Bronchial epithelial cell (primary cell): ENCODE measurements around the gene BTAF1. TPM values are rescaled to one million over a fixed set of nuclear protein-coding genes. Genes with fewer than 3 reads are reported as not detected.

ENCODE experiments used
- DNase-seq: peaks from one replicate; pipeline ENCODE4 v3.0.0-alpha.2; 2010; ENCODE audit warnings: low read depth
- FAIRE-seq: peaks from 2 replicates; lab custom pipeline; 2011; peaks lifted over from hg19 to GRCh38; lab: Jason Lieb, UNC
- H3K27me3 ChIP-seq: 2 replicates; pipeline ENCODE4 v1.5.1; 2011; ENCODE audit warnings: low read length; ENCODE audit not compliant: control insufficient read depth, insufficient read depth
- H3K36me3 ChIP-seq: 2 replicates; pipeline ENCODE4 v1.5.1; 2011; ENCODE audit warnings: low read length; ENCODE audit not compliant: control insufficient read depth, insufficient read depth
- H3K4me3 ChIP-seq: 2 replicates; pipeline ENCODE4 v1.5.1; 2011; ENCODE audit warnings: mild to moderate bottlenecking, low read depth, low read length, control low read depth
- total RNA-seq: library from RNA; depleted of rRNA; stranded (reverse); fragments of >200 nt; gene quantifications from 2 replicates; pipeline ENCODE4 v1.2.1, GENCODE V29; 2014
- TF ChIP-seq, protein P1 (sequence below): IDR thresholded peaks from 2 replicates; pipeline ENCODE4 v1.5.1; 2011; ENCODE audit warnings: mild to moderate bottlenecking, moderate library complexity, low read length, control low read depth, inconsistent platforms; ENCODE audit not compliant: insufficient read depth, severe bottlenecking

Gene BTAF1
- total RNA-seq, 1 donor from 2014 or later = 47.4 TPM

DNA sequence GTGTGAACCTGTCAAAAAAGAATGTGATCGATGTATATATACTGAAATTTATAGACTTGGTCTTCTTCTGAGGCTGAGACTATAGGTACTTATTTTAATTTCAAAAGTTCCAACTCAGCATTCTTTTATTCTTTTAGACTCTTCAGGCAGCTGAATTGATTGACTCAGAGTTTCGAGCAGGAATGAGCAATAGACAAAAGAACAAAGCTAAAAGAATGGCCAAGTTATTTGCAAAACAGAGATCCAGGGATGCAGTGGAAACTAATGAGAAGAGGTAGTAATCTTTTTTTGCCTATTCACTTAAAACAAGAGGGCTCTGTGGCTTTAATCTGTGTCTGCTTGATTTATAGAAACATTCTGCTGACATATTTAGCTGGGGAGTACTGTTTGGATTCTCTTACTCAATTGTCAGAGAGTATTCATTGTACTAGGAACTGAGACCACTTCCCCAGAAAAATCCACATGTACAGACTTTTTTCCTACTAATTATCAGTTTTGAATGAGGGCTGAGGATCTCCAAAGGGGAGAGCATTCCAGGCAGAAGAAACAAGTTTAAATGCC, 30.1 kb downstream of the BTAF1 start:
- Histone ChIP-seq H3K4me3 (no peak overlapping the region), H3K36me3 (peaks cover 9% of the 10 kb centered on the region), H3K27me3 (no peaks in the 10 kb centered on the region)
- no peak for FAIRE-seq
- peak; percentile 26 for DNase-seq
- TF ChIP-seq, protein P1, sequence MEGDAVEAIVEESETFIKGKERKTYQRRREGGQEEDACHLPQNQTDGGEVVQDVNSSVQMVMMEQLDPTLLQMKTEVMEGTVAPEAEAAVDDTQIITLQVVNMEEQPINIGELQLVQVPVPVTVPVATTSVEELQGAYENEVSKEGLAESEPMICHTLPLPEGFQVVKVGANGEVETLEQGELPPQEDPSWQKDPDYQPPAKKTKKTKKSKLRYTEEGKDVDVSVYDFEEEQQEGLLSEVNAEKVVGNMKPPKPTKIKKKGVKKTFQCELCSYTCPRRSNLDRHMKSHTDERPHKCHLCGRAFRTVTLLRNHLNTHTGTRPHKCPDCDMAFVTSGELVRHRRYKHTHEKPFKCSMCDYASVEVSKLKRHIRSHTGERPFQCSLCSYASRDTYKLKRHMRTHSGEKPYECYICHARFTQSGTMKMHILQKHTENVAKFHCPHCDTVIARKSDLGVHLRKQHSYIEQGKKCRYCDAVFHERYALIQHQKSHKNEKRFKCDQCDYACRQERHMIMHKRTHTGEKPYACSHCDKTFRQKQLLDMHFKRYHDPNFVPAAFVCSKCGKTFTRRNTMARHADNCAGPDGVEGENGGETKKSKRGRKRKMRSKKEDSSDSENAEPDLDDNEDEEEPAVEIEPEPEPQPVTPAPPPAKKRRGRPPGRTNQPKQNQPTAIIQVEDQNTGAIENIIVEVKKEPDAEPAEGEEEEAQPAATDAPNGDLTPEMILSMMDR = no peak

DNA sequence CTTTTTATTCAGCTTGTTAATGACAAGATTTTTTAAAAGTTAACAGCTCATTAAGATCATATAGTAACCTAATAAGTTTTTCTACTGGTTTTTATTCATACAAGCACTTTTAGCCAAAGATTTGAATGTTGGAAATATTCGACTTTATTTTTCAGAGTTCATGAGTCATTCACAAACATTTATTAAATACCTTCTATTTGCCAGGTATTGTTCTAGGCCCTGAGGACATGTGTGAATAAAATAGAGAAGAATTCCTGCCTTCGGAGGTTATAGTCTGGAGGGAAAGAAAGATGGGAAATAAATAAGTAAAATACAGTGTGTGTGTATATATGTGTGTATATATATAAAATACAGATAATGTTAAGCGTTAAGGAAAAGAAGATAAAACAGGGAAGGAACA, 31.5 kb downstream of the BTAF1 start:
- TF ChIP-seq, protein P1 = no peak
- FAIRE-seq = no peak
- Histone ChIP-seq H3K27me3 (no peaks in the 10 kb centered on the region), H3K36me3 (peaks cover 14% of the 10 kb centered on the region), H3K4me3 (no peak overlapping the region)
- DNase-seq = peak; percentile 54

DNA sequence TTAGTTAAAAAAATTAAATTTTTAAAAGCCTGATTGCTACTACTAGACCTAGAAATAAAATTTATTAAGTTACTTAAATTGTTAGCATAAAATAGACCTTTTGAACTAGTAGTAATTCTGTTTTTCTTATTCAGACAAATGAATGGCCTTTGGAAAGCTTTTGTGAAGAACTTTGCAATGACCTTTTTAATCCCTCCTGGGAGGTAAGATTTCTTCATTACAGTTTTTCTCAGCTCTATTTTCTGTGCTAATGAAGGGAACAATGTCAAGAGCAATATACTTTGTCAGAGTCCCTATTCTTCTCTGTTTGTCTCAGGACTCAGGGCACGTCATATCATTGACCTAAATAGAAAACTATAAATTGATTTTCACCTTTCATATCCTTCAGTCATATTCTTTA, 33.5 kb downstream of the BTAF1 start:
- DNase-seq = no peak
- Histone ChIP-seq H3K36me3 (peaks cover 13% of the 10 kb centered on the region), H3K4me3 (no peak overlapping the region), H3K27me3 (no peaks in the 10 kb centered on the region)
- no peak for FAIRE-seq
- TF ChIP-seq, protein P1 = no peak

DNA sequence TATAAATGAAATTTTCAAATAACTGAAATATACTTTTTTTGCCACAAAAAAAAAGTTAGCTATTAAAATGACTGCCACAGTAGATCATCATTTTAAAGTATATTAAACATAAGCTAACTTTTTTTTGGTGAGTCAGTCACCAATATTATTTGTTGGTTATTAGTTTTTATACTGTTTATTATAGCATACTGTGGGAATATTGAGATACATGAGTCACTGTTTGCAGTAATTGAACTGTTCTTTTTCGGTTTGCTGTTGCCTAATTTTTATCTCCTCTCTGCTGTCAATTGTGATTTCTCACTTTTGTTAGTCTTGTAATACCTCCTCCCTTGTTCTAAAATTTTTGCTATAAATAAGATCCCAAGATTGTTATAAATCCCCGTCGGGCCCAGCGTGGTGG, 45.7 kb downstream of the BTAF1 start:
- no peak for FAIRE-seq
- DNase-seq = no peak
- H3K36me3 ChIP-seq = peaks cover 2% of the 10 kb centered on the region
- TF ChIP-seq, protein P1 = no peak
- no peak overlapping the region for H3K4me3 ChIP-seq
- H3K27me3 ChIP-seq = no peaks in the 10 kb centered on the region

DNA sequence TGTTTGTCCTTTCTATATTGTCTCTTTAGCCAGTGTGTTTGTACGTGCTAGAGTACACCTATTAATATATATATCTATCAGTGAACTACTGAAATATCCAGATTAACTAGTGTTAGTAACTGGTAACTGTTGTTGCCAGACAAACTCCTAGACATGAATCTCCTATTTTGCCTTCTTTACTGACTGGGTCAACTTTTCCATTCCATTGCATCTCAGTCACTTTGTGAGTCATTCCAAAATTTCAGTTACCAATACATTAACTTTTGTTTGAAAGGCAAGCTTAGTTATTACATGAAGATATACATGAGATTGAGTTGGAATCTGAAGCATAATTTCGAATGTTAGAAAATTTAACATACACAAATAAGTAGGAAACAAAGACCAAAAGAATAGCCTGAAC, 51.4 kb downstream of the BTAF1 start:
- Histone ChIP-seq H3K36me3 (no peaks in the 10 kb centered on the region), H3K4me3 (no peak overlapping the region), H3K27me3 (no peaks in the 10 kb centered on the region)
- DNase-seq (peak; percentile 56), FAIRE-seq (no peak)
- TF ChIP-seq, protein P1 = no peak

DNA sequence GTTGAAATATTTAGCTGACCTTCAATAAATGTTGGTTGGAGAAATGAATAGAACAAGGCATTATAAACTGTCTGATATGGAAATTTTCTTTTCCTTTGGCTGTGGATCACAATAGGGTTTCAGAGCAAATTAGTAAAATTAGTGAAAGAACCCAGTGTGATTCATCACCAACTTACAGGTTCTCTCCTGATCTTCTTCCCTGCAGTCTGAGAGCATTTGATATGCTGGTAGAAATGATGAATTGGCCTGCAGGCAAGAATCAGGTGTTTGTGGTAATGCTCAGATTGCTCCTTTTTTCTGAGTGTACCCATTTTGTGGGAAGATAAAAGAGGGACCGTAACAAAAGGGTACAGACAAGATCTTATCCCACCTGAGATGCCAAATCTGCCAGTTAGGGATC, 51.9 kb downstream of the BTAF1 start:
- Histone ChIP-seq H3K27me3 (no peaks in the 10 kb centered on the region), H3K4me3 (no peak overlapping the region), H3K36me3 (no peaks in the 10 kb centered on the region)
- TF ChIP-seq, protein P1 = no peak
- DNase-seq (no peak), FAIRE-seq (no peak)
